ENCODE measurements around the gene EMC8.

The EMC8 gene

DNA sequence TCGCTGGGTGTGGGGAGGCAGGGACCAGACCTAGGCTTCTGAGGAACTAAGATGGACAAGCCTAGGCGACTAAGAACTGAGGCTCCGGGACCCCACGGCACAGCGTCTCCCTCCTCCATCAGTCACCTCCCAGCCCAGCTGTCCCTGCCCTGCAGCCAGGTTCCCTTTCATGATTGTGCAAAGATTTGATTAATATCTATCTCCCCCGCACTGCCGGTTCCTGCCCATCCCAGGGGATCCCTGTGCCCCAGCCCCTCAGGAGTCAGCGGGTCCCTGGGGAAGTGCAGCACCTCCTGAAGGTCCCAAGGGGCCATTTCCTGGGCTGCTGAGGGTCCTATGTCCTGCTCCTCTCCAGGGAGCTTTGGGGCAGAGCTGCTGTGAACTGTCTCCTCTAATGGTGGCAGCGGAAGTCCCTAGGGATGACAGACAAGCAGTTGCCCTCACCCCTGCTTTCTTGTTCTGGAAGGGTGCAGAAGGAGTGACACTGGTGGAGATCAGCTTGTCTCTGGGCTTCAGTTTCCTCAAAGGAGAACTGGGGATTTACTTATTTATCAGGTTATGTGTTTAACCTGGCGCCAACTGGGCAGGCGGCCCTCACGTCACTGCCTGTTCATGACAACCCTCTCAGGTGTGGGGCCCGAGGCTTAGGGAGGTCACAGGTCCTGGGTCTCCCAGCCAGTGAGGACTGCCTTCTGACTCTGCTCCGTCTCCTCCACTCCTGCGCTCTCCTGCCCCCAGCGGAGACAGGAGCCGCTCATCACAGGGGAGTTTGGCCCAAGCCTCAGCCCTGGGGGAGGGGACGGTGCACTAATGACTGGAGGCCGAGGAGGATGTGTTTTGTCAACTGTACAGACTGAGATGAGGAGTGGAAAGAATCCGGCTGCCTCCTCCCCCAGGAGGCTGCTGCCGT is 46.6 kb downstream of the EMC8 start:
- no peak overlapping the region for H3K27ac ChIP-seq
- TF ChIP-seq, protein P1, sequence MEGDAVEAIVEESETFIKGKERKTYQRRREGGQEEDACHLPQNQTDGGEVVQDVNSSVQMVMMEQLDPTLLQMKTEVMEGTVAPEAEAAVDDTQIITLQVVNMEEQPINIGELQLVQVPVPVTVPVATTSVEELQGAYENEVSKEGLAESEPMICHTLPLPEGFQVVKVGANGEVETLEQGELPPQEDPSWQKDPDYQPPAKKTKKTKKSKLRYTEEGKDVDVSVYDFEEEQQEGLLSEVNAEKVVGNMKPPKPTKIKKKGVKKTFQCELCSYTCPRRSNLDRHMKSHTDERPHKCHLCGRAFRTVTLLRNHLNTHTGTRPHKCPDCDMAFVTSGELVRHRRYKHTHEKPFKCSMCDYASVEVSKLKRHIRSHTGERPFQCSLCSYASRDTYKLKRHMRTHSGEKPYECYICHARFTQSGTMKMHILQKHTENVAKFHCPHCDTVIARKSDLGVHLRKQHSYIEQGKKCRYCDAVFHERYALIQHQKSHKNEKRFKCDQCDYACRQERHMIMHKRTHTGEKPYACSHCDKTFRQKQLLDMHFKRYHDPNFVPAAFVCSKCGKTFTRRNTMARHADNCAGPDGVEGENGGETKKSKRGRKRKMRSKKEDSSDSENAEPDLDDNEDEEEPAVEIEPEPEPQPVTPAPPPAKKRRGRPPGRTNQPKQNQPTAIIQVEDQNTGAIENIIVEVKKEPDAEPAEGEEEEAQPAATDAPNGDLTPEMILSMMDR (conservative IDR thresholded peaks at IDR 0.05): no peak

DNA sequence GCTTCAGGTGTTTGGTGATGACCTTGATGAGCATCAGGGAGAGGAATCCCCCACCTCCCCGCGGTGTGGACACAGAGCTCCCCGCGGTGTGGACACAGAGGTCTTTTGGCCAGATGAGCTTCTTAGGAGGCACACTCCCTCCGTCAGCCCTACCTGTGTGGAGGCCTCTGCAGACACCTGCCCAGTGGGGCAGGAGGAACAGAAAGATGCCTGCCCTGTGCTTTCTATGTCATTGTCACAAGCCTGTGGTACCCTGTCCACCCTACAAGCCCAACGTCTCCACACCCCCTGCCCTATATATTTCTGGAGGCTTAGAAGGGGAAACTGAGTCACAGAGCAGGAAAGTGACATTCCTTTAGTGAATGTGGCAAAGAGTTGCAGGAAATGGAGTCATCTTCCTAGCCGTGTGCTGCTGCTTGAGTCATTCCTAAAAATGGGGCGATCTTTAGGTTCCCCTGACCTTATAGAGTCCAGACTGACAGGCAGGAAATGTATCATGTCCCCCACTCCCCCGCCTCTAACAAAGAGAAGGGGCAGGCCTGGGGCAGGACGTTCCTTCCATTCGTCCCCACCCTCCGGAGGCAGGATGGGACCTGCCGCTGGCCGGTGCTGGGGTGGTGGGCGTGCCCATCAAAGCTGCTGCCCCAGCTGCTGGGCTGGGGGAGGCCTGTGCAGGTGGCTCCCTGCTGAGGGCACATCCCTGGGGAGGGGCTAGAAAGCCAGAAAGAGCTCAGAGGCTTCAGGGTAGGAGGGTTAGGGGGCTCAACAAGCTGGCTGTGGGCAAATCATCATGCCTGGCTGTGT is 47.4 kb downstream of the EMC8 start:
- TF ChIP-seq, protein P1 (conservative IDR thresholded peaks at IDR 0.05): no peak
- no peak overlapping the region for H3K27ac ChIP-seq

DNA sequence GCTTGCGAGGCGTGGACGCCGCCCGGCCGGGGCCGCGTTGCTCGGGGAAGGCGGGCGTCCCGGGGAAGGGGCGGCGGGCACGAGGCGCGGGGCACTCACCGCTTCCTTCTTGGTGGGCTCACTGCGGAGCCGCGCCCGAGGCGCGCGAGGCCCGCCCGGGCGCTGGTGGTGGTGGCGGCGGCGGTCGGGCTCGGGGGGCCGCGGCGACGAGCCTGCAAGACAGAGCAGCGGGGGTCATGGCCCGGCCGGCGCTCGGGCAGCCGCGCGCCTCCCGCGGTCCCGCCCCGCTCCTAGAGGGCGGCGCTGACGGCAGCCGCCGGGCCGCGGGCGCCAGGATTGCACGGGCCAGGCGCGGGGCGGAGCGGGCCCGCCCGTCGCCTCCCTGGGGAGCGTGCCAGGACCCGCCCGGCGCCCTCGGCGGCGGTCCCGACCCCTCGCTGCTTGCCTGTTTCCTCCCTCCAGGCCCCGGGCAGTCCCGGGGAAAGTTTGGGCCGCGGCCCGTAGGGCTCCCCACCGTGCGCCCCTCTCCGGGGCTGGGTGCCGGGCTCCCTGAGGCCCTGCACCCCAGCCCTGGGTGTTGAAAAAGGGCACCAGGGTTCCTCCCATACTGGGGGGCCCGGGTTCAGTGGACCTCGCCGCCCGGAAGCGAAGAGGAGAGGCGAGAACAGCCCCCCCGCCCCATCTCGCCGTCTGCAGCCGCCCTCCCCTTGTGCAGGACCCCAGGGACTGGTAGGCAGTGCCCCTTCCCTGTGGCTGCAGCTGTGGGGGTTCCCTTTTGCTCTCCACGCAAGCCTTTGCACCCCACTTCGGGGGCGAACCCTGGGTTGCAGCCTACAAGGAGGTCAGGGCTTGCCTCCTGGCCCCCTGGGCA is 48.3 kb downstream of the EMC8 start, which contains the start of gene C16orf74:
TSS of gene C16orf74 (minus strand) at position 270 of the 871 bp plus-strand sequence. CDS start 15,879 bp downstream, outside the sequence.
- H3K27ac ChIP-seq: no peak within 1 kb of the TSS; the same call in 1 of the 2 replicates
- TF ChIP-seq, protein P1 (conservative IDR thresholded peaks at IDR 0.05): no peak

DNA sequence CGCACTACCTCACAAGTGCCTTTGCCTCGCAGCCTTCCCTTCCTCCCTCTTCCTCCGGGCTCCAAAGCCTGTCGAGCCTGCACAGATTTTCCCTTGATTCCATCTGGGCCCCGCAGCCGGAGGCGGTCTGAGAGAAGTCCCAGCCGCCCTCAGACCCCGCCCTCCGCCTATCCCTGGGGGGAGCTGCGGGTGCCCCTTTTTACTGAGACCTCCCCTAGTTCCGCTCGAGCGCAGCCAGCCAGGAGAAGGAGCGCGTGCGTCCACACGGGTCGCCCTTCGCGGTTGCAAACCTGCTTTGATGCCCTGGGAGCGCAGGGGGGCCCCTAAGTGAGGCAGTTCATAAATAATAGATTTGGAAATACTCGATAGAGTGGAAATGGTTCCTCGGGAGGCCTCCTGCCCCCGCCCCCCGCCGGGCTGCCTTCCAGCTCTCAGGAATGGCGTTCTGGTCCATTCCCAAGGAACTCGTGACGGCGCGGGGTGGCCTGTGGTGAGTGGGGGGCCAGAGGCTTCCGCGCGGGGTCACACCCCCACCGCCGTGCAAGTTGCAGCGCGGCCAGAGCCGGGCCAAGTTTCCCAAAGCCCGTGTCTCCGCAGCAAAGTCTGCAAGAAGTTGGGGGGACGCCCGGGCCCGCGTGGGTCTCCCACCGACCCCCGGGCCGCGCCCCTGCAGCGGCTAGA is 49.1 kb downstream of the EMC8 start:
- no peak overlapping the region; the same call in 1 of the 2 replicates for H3K27ac ChIP-seq
- TF ChIP-seq, protein P1 (conservative IDR thresholded peaks at IDR 0.05): no peak

DNA sequence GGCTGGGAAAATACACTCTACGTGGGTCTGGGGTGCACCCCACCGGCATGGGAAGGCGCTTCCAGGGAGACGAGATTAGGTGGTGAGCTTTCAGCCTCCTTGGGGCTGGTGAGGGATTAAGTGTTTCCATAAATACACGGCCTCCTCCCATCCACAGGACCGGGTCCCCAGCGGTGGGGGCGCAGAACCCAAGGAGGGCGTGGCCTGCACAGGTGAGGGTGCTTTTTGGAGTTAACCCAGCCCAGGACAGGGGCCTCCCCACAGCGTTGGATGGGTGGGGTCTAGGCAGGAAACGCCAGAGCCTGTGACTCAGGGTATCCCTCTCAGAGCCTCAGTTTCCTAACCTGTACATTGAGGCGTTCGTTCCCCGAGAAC is 49.6 kb downstream of the EMC8 start:
- TF ChIP-seq, protein P1 (conservative IDR thresholded peaks at IDR 0.05): no peak
- no peak overlapping the region for H3K27ac ChIP-seq

DNA sequence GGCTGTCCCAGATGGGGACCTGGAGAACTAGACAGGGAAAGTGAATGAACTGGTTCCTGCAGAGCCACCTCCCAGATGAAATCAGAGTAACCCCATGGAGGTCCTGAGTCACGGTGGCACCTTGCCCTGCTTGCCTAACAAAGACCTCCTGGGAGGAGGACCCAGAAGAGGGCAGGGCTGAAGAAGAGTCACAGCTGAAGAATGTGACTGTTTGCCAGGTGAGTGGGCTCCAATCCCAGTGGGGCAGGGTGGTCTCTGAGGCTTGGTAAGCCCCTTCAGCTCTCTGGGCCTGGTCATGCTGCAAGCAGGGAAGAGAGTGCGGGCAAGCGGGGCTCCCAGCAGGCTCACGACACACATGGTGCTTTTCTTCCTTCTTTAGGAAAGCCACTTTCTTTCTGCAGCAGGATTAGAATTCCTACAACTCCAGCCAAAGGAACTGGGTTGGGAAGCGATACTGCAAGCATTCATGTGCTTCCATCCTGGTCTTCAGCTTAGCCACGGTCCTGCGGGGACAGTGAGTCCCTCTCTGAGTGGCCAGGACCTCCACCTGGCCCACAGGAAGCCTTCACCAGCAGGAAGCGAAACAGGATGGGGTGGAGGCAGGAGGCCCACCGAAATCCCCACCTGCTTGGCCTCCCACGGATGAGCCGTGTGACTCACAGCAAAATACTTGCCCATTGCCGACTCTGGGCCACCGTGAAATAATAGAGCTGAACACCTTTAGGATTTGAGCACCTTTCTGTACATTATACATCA is 52.7 kb downstream of the EMC8 start:
- H3K27ac ChIP-seq: no peak overlapping the region
- TF ChIP-seq, protein P1 (conservative IDR thresholded peaks at IDR 0.05): no peak
